GM19193 (cell line): ENCODE results near the gene CYFIP1.

Experiments used
- POLR2A ChIP-seq: IDR thresholded peaks from 4 replicates; pipeline ENCODE4 v1.6.1; 2011; ENCODE audit not compliant: insufficient read depth, insufficient read length; ENCODE audit errors: extremely low read depth

CYFIP1 gene

GRCh38 chr15:22918056-22918455, 62.1 kb downstream of the CYFIP1 start:
- no peak for TF ChIP-seq POLR2A

GRCh38 chr15:22917556-22917955, 62.6 kb downstream of the CYFIP1 start:
- TF ChIP-seq POLR2A = no peak

DNA sequence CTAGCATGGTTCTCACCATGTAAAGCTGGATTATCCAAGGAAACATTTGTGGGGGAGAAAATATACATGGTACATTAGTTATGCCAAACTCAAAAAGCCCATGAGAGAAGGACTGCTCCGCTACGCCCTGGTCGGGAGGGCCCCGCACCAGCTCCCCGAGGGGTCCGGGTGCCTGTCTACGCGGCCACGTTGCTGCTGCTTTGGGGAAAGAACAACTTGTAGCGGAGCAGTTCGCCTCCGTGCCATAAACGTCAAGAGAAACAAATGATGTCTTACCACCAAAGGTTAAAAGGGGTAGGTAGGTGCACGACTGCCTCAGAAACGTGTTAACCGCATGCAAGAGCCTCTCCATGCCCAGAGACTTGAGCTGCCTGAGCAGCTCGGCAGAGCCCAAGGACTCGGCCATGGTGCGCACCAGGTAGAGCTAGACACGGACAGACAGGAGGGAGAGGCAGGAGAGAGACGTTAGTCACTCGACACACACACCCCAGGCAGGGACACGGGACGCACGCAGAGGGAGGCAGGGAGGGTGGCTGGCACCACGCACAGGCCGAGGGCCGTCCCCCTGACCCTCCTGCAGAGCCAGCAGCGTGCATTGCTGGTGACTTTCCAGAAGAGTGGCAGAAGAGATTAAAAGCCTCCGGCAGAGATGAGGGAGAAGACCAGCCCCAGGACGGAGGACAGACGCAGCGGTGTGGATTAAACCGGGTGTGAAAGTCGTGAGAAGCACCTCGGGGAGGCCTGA, 63.4 kb downstream of the CYFIP1 start:
- no peak for TF ChIP-seq POLR2A

DNA sequence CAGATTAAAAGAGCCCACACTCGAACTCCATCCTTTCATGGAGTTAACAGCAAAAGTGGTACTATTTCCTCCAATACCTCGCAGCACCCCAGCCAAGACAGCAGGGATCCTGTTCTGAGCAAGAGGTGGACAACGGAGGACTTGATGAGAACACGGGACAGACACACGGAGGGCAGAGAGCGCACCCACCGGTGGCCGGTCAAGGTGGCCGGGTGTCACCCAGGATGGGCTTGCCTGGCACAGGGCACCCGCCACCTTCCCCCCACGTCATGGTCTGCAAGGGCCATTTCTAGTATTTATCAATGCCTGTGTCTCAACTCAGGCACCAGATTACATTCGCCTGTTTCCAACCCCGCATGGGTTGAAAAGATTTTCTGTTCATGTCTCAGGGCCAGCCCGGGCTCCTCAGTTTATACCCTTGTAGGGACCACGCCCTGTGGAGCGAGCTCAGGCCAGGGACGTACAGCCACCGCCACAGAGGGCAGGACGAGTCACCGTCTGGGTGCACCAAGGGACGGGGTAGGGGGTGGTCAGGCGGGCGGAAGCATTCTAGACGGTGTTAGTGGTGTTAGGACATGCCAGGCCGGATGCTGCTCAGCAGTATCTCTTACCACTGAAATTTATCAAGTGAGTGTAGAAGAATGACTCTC, 64.2 kb downstream of the CYFIP1 start:
- no peak for TF ChIP-seq POLR2A

- no peak for TF ChIP-seq POLR2A
Observed at GRCh38 chr15:22913646-22914380, 66.4 kb downstream of the CYFIP1 start.

GRCh38 chr15:22912256-22912655, 67.9 kb downstream of the CYFIP1 start:
- TF ChIP-seq POLR2A = no peak

DNA sequence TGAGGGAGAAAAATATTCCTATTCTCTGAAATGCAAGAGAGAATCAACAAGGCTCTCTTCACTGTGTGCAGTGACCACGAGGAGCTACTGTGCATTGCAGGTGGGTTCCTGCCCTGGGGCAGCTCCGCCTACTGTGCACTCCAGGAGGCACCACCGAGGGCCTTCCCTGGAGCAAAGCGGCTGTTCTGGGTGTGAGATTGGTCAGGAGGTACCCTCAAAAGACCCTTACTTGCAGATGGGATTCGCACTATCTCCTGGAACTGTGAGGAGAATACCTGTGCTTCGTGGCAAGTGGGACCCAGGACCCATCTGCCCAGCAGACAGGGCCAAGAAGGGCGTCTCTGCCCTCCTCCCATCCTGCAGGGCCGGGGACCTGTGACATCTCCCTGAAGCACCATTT, 68.9 kb downstream of the CYFIP1 start:
- no peak for TF ChIP-seq POLR2A

DNA sequence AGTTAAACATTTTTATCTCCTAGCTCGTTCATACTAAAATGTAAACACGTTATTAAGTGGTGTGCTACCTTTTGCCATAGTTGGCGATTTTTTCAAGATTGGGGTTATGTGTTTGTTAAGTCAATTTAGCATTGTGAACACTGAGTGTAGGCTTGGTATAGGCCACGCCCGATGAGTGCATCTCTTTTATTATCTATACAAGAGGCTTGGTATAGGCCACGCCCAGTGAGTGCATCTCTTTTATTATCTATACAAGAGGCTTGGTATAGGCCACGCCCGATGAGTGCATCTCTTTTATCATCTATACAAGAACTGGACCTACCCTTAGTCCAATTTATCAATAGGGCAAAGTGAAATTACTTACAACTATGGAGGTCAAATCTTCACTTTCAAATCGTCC, 71.3 kb downstream of the CYFIP1 start:
- TF ChIP-seq POLR2A = no peak

GRCh38 chr15:22907161-22907950, 72.8 kb downstream of the CYFIP1 start:
- no peak for TF ChIP-seq POLR2A

DNA sequence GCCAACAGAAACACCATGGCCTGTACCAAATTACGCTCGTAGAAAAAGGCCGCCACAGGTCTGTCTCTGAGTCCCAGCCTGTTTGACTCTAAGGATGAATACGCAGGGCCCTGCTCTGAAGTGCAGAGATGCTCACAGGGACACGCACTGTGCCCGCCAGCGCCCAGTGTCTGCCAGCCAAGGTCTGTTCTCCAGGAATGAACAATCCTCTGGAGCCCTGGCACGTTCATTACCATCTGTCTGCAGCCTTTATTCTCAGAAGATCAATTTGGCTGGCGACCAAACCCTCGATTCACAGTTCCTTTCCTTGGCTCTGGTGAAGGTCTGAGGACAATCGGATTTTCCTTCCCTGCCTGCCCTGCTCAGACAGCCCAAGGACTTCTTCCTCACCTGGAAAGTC, 75.4 kb downstream of the CYFIP1 start:
- TF ChIP-seq POLR2A = no peak

GRCh38 chr15:22903961-22904534, 76.1 kb downstream of the CYFIP1 start:
- no peak for TF ChIP-seq POLR2A

DNA sequence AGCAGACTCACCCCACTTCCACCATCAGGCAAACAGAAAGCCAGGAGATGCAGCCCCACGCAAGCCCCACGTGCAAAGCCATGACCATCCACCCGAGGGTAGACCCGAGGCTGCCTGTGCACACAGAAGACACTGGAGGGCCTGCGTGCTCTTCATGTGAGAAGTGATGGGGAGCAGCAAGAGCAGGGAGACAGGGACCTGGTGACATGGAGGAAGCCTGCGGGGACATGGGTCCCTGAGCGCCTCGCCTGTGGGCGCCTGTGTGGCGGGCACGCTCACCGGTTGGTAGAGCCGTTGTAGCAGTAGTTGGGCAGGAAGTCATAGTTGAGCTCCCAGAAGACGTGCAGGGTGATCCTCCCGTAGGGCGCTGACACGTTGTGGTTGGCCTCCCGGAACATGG, 76.7 kb downstream of the CYFIP1 start:
- TF ChIP-seq POLR2A = no peak

DNA sequence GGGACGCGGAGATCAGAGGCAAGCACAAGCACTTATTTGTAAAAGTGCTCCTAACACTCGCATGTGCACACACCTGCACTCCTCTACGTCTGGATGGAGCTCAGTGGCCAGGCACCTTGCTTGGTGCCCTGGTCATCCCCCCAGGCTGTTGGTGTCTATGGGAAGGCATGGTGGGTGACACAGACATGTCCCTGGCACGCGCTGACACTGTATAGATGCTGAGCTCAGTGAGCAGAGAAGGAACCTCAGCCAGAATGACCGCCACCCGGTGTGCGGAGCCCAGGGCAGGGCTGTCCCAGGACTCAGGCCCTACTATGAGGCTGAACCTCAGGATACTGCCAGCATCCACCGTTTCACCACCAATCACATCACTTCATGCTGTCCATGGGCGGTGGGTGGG, 77.2 kb downstream of the CYFIP1 start:
- no peak for TF ChIP-seq POLR2A

GRCh38 chr15:22902578-22902977, 77.6 kb downstream of the CYFIP1 start:
- no peak for TF ChIP-seq POLR2A

DNA sequence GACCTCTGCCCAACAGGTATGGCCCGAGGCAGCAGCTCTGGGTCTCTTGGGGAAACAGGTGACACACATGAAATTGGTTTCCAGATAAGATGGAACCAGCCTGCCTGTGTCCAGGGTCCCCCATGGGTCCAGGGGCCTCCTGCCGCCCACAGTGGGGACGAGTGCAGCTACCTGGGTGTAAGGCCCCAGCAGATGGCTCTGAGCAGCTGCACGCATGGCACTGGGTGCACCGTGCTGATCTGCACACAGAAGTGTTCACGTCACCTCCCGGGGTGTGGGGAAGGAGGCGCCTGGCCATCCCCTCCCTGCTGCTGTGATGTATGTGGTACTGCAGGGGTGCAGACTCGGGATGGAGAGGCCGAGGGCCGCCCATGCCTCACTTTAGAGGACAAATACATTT, 78.1 kb downstream of the CYFIP1 start:
- TF ChIP-seq POLR2A = no peak
